K562 (cell line): ENCODE results near the gene SMG9. TPM values are rescaled to one million over a fixed set of nuclear protein-coding genes. Genes with fewer than 3 reads are reported as not detected.

Experiments used
- CREBBP ChIP-seq: IDR thresholded peaks from one replicate; pipeline ENCODE4 v1.6.1; 2012; ENCODE audit warnings: low read depth, mild to moderate bottlenecking, control low read depth, inconsistent platforms, low read length
- CTBP1 ChIP-seq: fragments of 450-650 bp; IDR thresholded peaks from 2 replicates; pipeline ENCODE4 v1.6.1; 2016; ENCODE audit warnings: borderline replicate concordance
- E2F1 ChIP-seq: sonication (generic); formaldehyde crosslinking; IDR thresholded peaks from 2 replicates; pipeline ENCODE4 v1.8.1; 2023; ENCODE audit warnings: mild to moderate bottlenecking, missing genetic modification reagents, moderate library complexity
- EP300 ChIP-seq: IDR thresholded peaks from 2 replicates; pipeline ENCODE4 v1.6.1; 2012; ENCODE audit warnings: low read length, improper control_type of control experiment
- FOXA3 ChIP-seq, 2 experiments: fragments of 450-650 bp in 1 of 2; sonication (generic) in 1 of 2; formaldehyde crosslinking; IDR thresholded peaks in 1 of 2; conservative IDR thresholded peaks in 1 of 2; 2 replicates each; pipeline versions ENCODE4 v1.4.0 to v1.8.0; 2020 to 2022; ENCODE audit warnings: mild to moderate bottlenecking in 2 of 2, missing genetic modification reagents in 1 of 2
- KDM1A ChIP-seq, 2 experiments: fragments of 450-650 bp; IDR thresholded peaks; 2 replicates each; pipeline ENCODE4 v1.6.1; 2016; ENCODE audit warnings: mild to moderate bottlenecking in 2 of 2
- MAX ChIP-seq: sonication (generic); formaldehyde crosslinking; IDR thresholded peaks from 2 replicates; pipeline ENCODE4 v1.9.0; 2022; ENCODE audit warnings: mild to moderate bottlenecking, missing genetic modification reagents
- MAZ ChIP-seq, 2 experiments: fragments of 450-650 bp in 1 of 2; sonication (generic) in 1 of 2; formaldehyde crosslinking; IDR thresholded peaks in 1 of 2; conservative IDR thresholded peaks in 1 of 2; 2 replicates each; pipeline versions ENCODE4 v1.4.0 to v1.5.0; 2020; ENCODE audit warnings: mild to moderate bottlenecking in 1 of 2, missing genetic modification reagents in 1 of 2
- MCM7 ChIP-seq, 2 experiments: fragments of 450-650 bp; IDR thresholded peaks; 2 replicates each; pipeline ENCODE4 v1.6.1; 2016 to 2018
- MTA3 ChIP-seq: fragments of 450-650 bp; formaldehyde crosslinking; IDR thresholded peaks from 2 replicates; pipeline ENCODE4 v1.6.1; 2017; ENCODE audit warnings: mild to moderate bottlenecking, borderline replicate concordance
- MYBL2 ChIP-seq, 2 experiments: fragments of 450-650 bp in 1 of 2; sonication (generic) in 1 of 2; formaldehyde crosslinking in 1 of 2; IDR thresholded peaks; 2 replicates each; pipeline versions ENCODE4 v1.6.1 to v1.8.1; 2017 to 2022; ENCODE audit warnings: borderline replicate concordance in 1 of 2, inconsistent platforms in 1 of 2, low read depth in 1 of 2, mild to moderate bottlenecking in 1 of 2, missing genetic modification reagents in 1 of 2, moderate library complexity in 1 of 2
- NCOA1 ChIP-seq: fragments of 450-650 bp; IDR thresholded peaks from 2 replicates; pipeline ENCODE4 v1.6.1; 2016; ENCODE audit warnings: low read depth
- NFATC3 ChIP-seq: fragments of 450-650 bp; IDR thresholded peaks from 2 replicates; pipeline ENCODE4 v1.6.1; 2017; ENCODE audit warnings: mild to moderate bottlenecking
- POLR2AphosphoS5 ChIP-seq: IDR thresholded peaks from 2 replicates; pipeline ENCODE4 v1.6.1; 2011; ENCODE audit warnings: mild to moderate bottlenecking, low read depth, low read length, moderate library complexity; ENCODE audit not compliant: control insufficient read depth, insufficient read depth
- RBM25 ChIP-seq: fragments of 200-400 bp; formaldehyde crosslinking; IDR thresholded peaks from 2 replicates; pipeline ENCODE4 v1.6.1; 2018; ENCODE audit warnings: low read length, low read depth, moderate library complexity; ENCODE audit not compliant: severe bottlenecking
- RCOR1 ChIP-seq, 2 experiments: IDR thresholded peaks; 2 replicates each; pipeline ENCODE4 v1.6.1; 2012; ENCODE audit warnings: low read depth in 2 of 2, low read length in 2 of 2, borderline replicate concordance in 1 of 2, improper control_type of control experiment in 1 of 2
- RUNX1 ChIP-seq: sonication (generic); IDR thresholded peaks from 2 replicates; pipeline ENCODE4 v1.6.1; 2016; ENCODE audit warnings: antibody characterized with exemption, low read depth
- SMARCE1 ChIP-seq: fragments of 450-650 bp; IDR thresholded peaks from 2 replicates; pipeline ENCODE4 v1.7.1; 2016; ENCODE audit warnings: mild to moderate bottlenecking
- THRA ChIP-seq: fragments of 450-650 bp; IDR thresholded peaks from 2 replicates; pipeline ENCODE4 v1.6.1; 2017; ENCODE audit warnings: mild to moderate bottlenecking, moderate library complexity
- U2AF1 ChIP-seq: fragments of 200-400 bp; formaldehyde crosslinking; optimal IDR thresholded peaks from 2 replicates; pipeline ENCODE3; 2017; ENCODE audit warnings: mild to moderate bottlenecking, low read depth, low read length, moderate library complexity
- XRCC3 ChIP-seq: fragments of 450-650 bp; IDR thresholded peaks from 2 replicates; pipeline ENCODE4 v1.6.1; 2017; ENCODE audit warnings: mild to moderate bottlenecking, moderate library complexity
- ZNF143 ChIP-seq: sonication (generic); formaldehyde crosslinking; IDR thresholded peaks from 2 replicates; pipeline ENCODE4 v1.9.0; 2022; ENCODE audit warnings: mild to moderate bottlenecking, missing genetic modification reagents
- ZNF197 ChIP-seq: fragments of 200-800 bp; sonication (Bioruptor generic); IDR thresholded peaks from 2 replicates; pipeline ENCODE4 v1.6.1; 2016; ENCODE audit warnings: low read depth, missing genetic modification characterization, missing compliant biosample characterization
- ZNF398 ChIP-seq: fragments of 250-450 bp; sonication (Bioruptor Pico); IDR thresholded peaks from 2 replicates; pipeline ENCODE4 v1.8.0; 2021; ENCODE audit warnings: moderate library complexity, mild to moderate bottlenecking, inconsistent platforms
- ZNF717 ChIP-seq: fragments of 250-450 bp; sonication (Bioruptor Pico); IDR thresholded peaks from 2 replicates; pipeline ENCODE4 v1.5.0; 2021
- ZSCAN32 ChIP-seq: fragments of 450-650 bp; formaldehyde crosslinking; IDR thresholded peaks from 2 replicates; pipeline ENCODE4 v1.4.0; 2020; ENCODE audit warnings: mild to moderate bottlenecking, moderate library complexity
- polyA plus RNA-seq, 8 experiments: library from polyadenylated mRNA; depleted of rRNA in 4 of 8; stranded (reverse) in 5 of 8; unstranded in 3 of 8; fragments of >200 nt; fragmentation: Nextera tagmentation in 2 of 8; fragmentation: Illumina TruSeq in 1 of 8; extraction: Ambion mirVana in 2 of 8; extraction: Trizol in 1 of 8; gene quantifications; 2 replicates each; pipeline versions ENCODE4 v1.2.1 to v1.2.3, GENCODE V29; 2011 to 2014; ENCODE audit warnings: inconsistent platforms in 1 of 8, missing spikeins in 1 of 8
- total RNA-seq, 7 experiments: library from RNA; depleted of rRNA in 6 of 7; stranded (reverse); fragments of >200 nt in 6 of 7; fragmentation: Illumina TruSeq in 2 of 7; extraction: Trizol in 2 of 7; gene quantifications; 2 replicates each; pipeline versions ENCODE4 v1.2.1 to v1.2.3, GENCODE V29; 2011 to 2021; ENCODE audit warnings: low replicate concordance in 1 of 7

The SMG9 gene
- total and polyA plus RNA-seq, 9 of the 15 experiments (the other 6 are each of a cell fraction or from before 2014, with no cell fraction given): 1.7 to 79.7 (median 40.2) TPM

GRCh38 chr19:43777163-43777695, 22.5 kb upstream of the SMG9 start (continued):
- no peak for TF ChIP-seq RUNX1
- no peak for TF ChIP-seq E2F1
- no peak for TF ChIP-seq CREBBP
- TF ChIP-seq MCM7 (IDR thresholded peaks at IDR 0.05): no peak
- TF ChIP-seq XRCC3: no peak
- TF ChIP-seq MYBL2 (IDR thresholded peaks at IDR 0.05; ENCODE audit: low read depth): no peak
- TF ChIP-seq MYBL2 (CRISPR knock-in tag; IDR thresholded peaks at IDR 0.05; ENCODE audit: borderline replicate concordance): no peak
- TF ChIP-seq KDM1A (IDR thresholded peaks at IDR 0.05): peak; percentile 13 to 66; a peak in 2 of 4 replicates
- no peak for TF ChIP-seq NFATC3
- peak; percentile 84 for TF ChIP-seq RBM25
- 0 out of 2 replicates have a peak, but pooled peaks have one; percentile 22 for TF ChIP-seq NCOA1
- TF ChIP-seq ZSCAN32: no peak
- no peak for TF ChIP-seq ZNF398 (CRISPR knock-in tag)
- no peak; a peak in 1 of 4 replicates for TF ChIP-seq RCOR1 (IDR thresholded peaks at IDR 0.05; ENCODE audit: borderline replicate concordance in 1 of 2, low read depth in 2 of 2, low read length in 2 of 2)
- TF ChIP-seq MAX (CRISPR knock-in tag): no peak
- peak; percentile 25; the same call in 1 of the 2 replicates for TF ChIP-seq SMARCE1
- TF ChIP-seq THRA: no peak
- TF ChIP-seq EP300: peak; percentile 31
- no peak for TF ChIP-seq FOXA3 (CRISPR knock-in tag; conservative IDR thresholded peaks at IDR 0.05 in 1 of 2, IDR thresholded peaks at IDR 0.05 in 1 of 2)
- TF ChIP-seq MTA3: no peak
- peak in 1 of 2 experiments; percentile 46; a peak in 1 of 4 replicates for TF ChIP-seq MAZ (CRISPR knock-in tag; conservative IDR thresholded peaks at IDR 0.05 in 1 of 2, IDR thresholded peaks at IDR 0.05 in 1 of 2)
- no peak for TF ChIP-seq U2AF1
- no peak for TF ChIP-seq POLR2AphosphoS5
- no peak for TF ChIP-seq ZNF717 (CRISPR knock-in tag)
- TF ChIP-seq ZNF197 (CRISPR knock-in tag): no peak
- TF ChIP-seq ZNF143: no peak
- no peak for TF ChIP-seq CTBP1
